Right lobe of liver (tissue), 6 donors: ENCODE data around the gene UBR1. TPM values are rescaled to one million over a fixed set of nuclear protein-coding genes. Genes with fewer than 3 reads are reported as not detected.

Experiments
- ATAC-seq, 4 donors: fragments of 200-7000 bp; cut with Tn5 transposase; one replicate each; pipeline ENCODE4 v1.9.1; 2020; ENCODE audit warnings: mild to moderate bottlenecking in 4 of 4, moderate library complexity in 4 of 4
- DNase-seq, 3 donors: peaks; one replicate each; pipeline ENCODE4 v3.0.0-alpha.2; 2020
- H3K27ac ChIP-seq, 3 donors: fragments of 200-600 bp; one replicate each; pipeline ENCODE4 v1.8.0; 2022
- H3K27me3 ChIP-seq, 2 donors: fragments of 200-600 bp; one replicate each; pipeline ENCODE4 v1.8.0; 2022
- H3K36me3 ChIP-seq, 4 donors: fragments of 200-600 bp; sonication (generic) in 1 of 4; one replicate each; pipeline versions ENCODE4 v1.5.1 to v1.8.0; 2017 to 2022; ENCODE audit warnings: control low read depth in 1 of 4
- H3K4me1 ChIP-seq, 4 donors: fragments of 200-600 bp; sonication (generic) in 1 of 4; one replicate each; pipeline versions ENCODE4 v1.5.1 to v1.8.0; 2017 to 2022; ENCODE audit warnings: control low read depth in 1 of 4
- H3K4me3 ChIP-seq, 3 donors: fragments of 200-600 bp; one replicate each; pipeline ENCODE4 v1.8.0; 2022
- H3K9me3 ChIP-seq, 4 donors: fragments of 200-600 bp; sonication (generic) in 1 of 4; one replicate each; pipeline versions ENCODE4 v1.5.1 to v1.8.0; 2017 to 2022; ENCODE audit warnings: control low read depth in 1 of 4
- CTCF ChIP-seq, 4 donors: fragments of 200-600 bp in 3 of 4; fragments of 450-650 bp in 1 of 4; IDR thresholded peaks; one replicate each; pipeline versions ENCODE4 v1.5.1 to v1.8.0; 2016 to 2022; ENCODE audit warnings: antibody characterized with exemption in 4 of 4, mild to moderate bottlenecking in 2 of 4
- POLR2A ChIP-seq: fragments of 450-650 bp; IDR thresholded peaks from one replicate; pipeline ENCODE4 v1.6.1; 2017; ENCODE audit warnings: antibody characterized with exemption, mild to moderate bottlenecking
- WGBS: methylation state at CpG from one replicate; pipeline ENCODE4 v1.1.6; 2018; ENCODE audit warnings: low coverage, low lambda C conversion rate; ENCODE audit not compliant: insufficient coverage; ENCODE audit errors: missing lambda C conversion rate; 5-methylcytosine and 5-hydroxymethylcytosine counted together
- intact Hi-C, 2 donors: fragments of 100-400 bp; cut with DNase I; formaldehyde crosslinking; loops; one replicate each; pipeline versions ENCODE4 v1.11.2 to v1.14.1; 2022
- total RNA-seq, 6 experiments: library from RNA; depleted of rRNA in 2 of 6; stranded (reverse); fragments of >200 nt in 2 of 6; fragmentation: NEBNext Ultra II Directional in 3 of 6; extraction: Animal tissue kit (Norgen Biotek cat#: 25700) in 3 of 6; gene quantifications; one replicate each; pipeline versions ENCODE4 v1.1.0 to v1.2.4, GENCODE V29; 2016 to 2023
- donor health status: DM: no; HTN: yes; CAD: no.
- donor health status: DM: no; HTN: no; CAD: no.
- donor health status: DM: no; HTN: no; CAD: no.
- donor health status: DM: no; HTN: yes; CAD: no.
- donor health status: DM: no; HTN: yes; CAD: no.

UBR1 gene
- total RNA-seq, 6 experiments from 2014 or later = 8.8 to 15.6 (median 10.6) TPM

- WGBS = 74% methylated on average over 4 of the region's 4 CpGs
- H3K36me3 ChIP-seq = peaks cover 0 to 24% (median 14%) of the 10 kb centered on the region in 4 donors
- TF ChIP-seq CTCF (IDR thresholded peaks at IDR 0.05) (no peak), POLR2A (no peak)
- H3K27me3 ChIP-seq = no peaks in the 10 kb centered on the region
- ATAC-seq (no peak), DNase-seq (no peak)
- H3K4me1 ChIP-seq = no peaks in the 10 kb centered on the region
- intact Hi-C loops = no loop called here
- no peak overlapping the region for H3K4me3 ChIP-seq
- H3K9me3 ChIP-seq = no peaks in the 10 kb centered on the region
- H3K27ac ChIP-seq = no peak overlapping the region
Observed at GRCh38 chr15:43070249-43070648, 35.6 kb downstream of the UBR1 start.

DNA sequence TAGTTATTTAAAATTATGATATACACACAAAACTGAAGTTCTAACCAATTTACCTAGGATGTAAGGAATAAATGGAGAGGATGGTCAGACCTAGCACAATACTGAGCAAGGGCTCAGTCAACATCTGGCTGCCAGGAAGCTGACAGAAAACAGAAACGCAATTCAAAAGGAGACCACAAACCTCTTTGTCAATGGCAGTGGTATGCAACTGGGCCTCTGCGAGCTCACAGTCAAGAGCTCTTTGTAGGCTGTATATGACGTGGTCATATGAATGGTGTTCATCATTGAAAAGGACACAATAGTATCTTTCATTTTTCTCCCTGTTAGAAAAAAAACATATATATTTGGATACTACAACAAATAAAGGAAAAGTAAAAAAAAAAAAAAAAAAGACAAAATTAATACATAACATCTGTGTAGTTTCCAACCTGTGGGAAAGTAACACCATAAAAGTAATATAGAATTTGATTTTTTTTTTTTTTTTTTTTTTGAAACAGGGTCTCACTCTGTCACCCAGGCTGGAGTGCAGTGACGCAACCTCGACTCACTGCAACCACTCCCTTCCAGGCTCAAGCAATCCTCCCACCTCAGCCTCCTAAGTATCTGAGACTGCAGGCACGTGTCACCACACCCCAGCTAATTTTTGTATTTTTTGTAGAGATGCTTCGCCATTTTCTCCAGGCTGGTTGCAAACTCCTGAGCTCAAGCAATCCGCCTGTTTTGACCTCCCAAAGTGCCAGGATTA lies 37.9 kb downstream of the UBR1 start:
- Histone ChIP-seq H3K4me1 (no peaks in the 10 kb centered on the region), H3K4me3 (no peak overlapping the region), H3K27me3 (no peaks in the 10 kb centered on the region), H3K9me3 (no peaks in the 10 kb centered on the region), H3K36me3 (peaks cover 0 to 15% (median 10%) of the 10 kb centered on the region in 4 donors), H3K27ac (no peak overlapping the region)
- DNase-seq (no peak), ATAC-seq (no peak)
- TF ChIP-seq POLR2A (no peak), CTCF (IDR thresholded peaks at IDR 0.05) (no peak)
- intact Hi-C loops = no loop called here
- WGBS = 89% methylated on average over 8 of the region's 8 CpGs

GRCh38 chr15:43056696-43057095 lies 49.1 kb downstream of the UBR1 start:
- no peak for DNase-seq
- Histone ChIP-seq H3K4me3 (no peak overlapping the region), H3K27me3 (no peaks in the 10 kb centered on the region), H3K36me3 (peaks cover 0 to 70% (median 14%) of the 10 kb centered on the region in 4 donors), H3K4me1 (no peaks in the 10 kb centered on the region), H3K27ac (no peak overlapping the region), H3K9me3 (no peaks in the 10 kb centered on the region)
- intact Hi-C loops = no loop called here
- TF ChIP-seq CTCF (IDR thresholded peaks at IDR 0.05) = no peak
- no peak for TF ChIP-seq POLR2A
- no peak for ATAC-seq

DNA sequence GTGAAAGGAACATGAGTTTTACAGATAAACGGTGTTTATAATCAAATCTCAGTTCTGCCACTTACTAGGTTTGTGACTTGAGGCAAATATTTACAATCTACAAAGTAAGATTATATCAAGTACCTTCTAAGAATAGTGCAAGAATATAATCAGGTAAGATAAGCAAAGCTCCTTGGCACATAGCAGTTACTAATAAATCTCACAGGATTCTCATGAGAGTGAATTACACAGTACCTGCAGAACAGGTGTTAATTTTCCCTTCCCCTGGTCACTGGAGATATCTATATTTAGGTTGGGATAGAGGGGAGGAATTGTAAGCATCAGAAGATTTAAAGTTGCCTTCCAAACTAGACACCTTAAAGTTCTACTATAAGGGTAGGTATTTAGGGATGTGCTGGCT lies 53.0 kb downstream of the UBR1 start:
- Histone ChIP-seq H3K27me3 (no peaks in the 10 kb centered on the region), H3K4me1 (no peaks in the 10 kb centered on the region), H3K9me3 (no peaks in the 10 kb centered on the region), H3K27ac (no peak overlapping the region), H3K36me3 (peaks cover 0 to 49% (median 7%) of the 10 kb centered on the region in 4 donors), H3K4me3 (no peak overlapping the region)
- intact Hi-C loops = no loop called here
- ATAC-seq (no peak), DNase-seq (no peak)
- 93% methylated on average over 1 of the region's 1 CpG for WGBS
- TF ChIP-seq CTCF (IDR thresholded peaks at IDR 0.05) (no peak), POLR2A (no peak)
